A549 (cell line): ENCODE results near the gene PIGU.

ENCODE experiments used
- CEBPB ChIP-seq, 2 experiments: fragments of >200 bp in 1 of 2; sonication (Bioruptor Twin) in 1 of 2; formaldehyde crosslinking in 1 of 2; IDR thresholded peaks; 2 replicates each; pipeline ENCODE4 v1.6.1; 2012 to 2016
- CHD2 ChIP-seq: fragments of 150-350 bp; IDR thresholded peaks from 2 replicates; pipeline ENCODE4 v1.6.1; 2014; ENCODE audit warnings: low read length; ENCODE audit not compliant: partially characterized antibody
- CTCF ChIP-seq: fragments of >200 bp; sonication (Bioruptor Twin); formaldehyde crosslinking; IDR thresholded peaks from 3 replicates; pipeline ENCODE4 v1.5.1; 2016
- GATA3 ChIP-seq: IDR thresholded peaks from 2 replicates; pipeline ENCODE4 v1.6.1; 2012; ENCODE audit warnings: borderline replicate concordance
- MAX ChIP-seq: IDR thresholded peaks from 2 replicates; pipeline ENCODE4 v1.6.1; 2012
- PBX3 ChIP-seq: IDR thresholded peaks from 2 replicates; pipeline ENCODE4 v1.6.1; 2012
- PHF8 ChIP-seq: fragments of 200-600 bp; sonication (generic); IDR thresholded peaks from 2 replicates; pipeline ENCODE4 v1.6.1; 2016; ENCODE audit warnings: low read depth, mild to moderate bottlenecking, antibody characterized with exemption, moderate library complexity, borderline replicate concordance
- POLR2A ChIP-seq: IDR thresholded peaks from 2 replicates; pipeline ENCODE4 v1.6.1; 2012; ENCODE audit warnings: mild to moderate bottlenecking, low read length
- POLR2AphosphoS2 ChIP-seq: conservative IDR thresholded peaks from 2 replicates; pipeline ENCODE4 v1.6.1; 2012; ENCODE audit warnings: low read length, improper control_type of control experiment, inconsistent platforms
- RAD21 ChIP-seq, 2 experiments: fragments of >200 bp in 1 of 2; sonication (Bioruptor Twin) in 1 of 2; formaldehyde crosslinking in 1 of 2; IDR thresholded peaks in 1 of 2; conservative IDR thresholded peaks in 1 of 2; 2 replicates in 1 of 2; 3 replicates in 1 of 2; pipeline ENCODE4 v1.6.1; 2012 to 2018; ENCODE audit warnings: inconsistent platforms in 1 of 2

- TF ChIP-seq PBX3 (no peak), POLR2AphosphoS2 (no peak), CTCF (no peak), RAD21 (conservative IDR thresholded peaks at IDR 0.05 in 1 of 2, IDR thresholded peaks at IDR 0.05 in 1 of 2) (no peak), GATA3 (no peak), POLR2A (no peak), CEBPB (IDR thresholded peaks at IDR 0.05) (no peak), CHD2 (no peak), MAX (no peak), PHF8 (no peak)
Observed at GRCh38 chr20:34527016-34527415, 149.9 kb downstream of the PIGU start.
